Fibroblast of villous mesenchyme (primary cell): ENCODE data around the gene STX8. TPM values are rescaled to one million over a fixed set of nuclear protein-coding genes. Genes with fewer than 3 reads are reported as not detected.

Experiments
- DNase-seq: peaks from one replicate; pipeline ENCODE4 v3.0.0-alpha.2; 2010; ENCODE audit warnings: low read depth
- H3K4me3 ChIP-seq: 2 replicates; pipeline ENCODE4 v1.5.1; 2011; ENCODE audit warnings: low read depth, mild to moderate bottlenecking, low read length
- CTCF ChIP-seq: IDR thresholded peaks from 2 replicates; pipeline ENCODE4 v1.5.1; 2012; ENCODE audit warnings: low read depth, mild to moderate bottlenecking, low read length; ENCODE audit not compliant: insufficient read depth
- total RNA-seq: library from RNA; depleted of rRNA; stranded (reverse); fragments of >200 nt; gene quantifications from 2 replicates; pipeline ENCODE4 v1.2.3, GENCODE V29; 2012

STX8 gene
- total RNA-seq, 1 donor = 91.1 TPM

GRCh38 chr17:9229160-9229825 is 346.3 kb downstream of the STX8 start:
- no peak overlapping the region for H3K4me3 ChIP-seq
- no peak for DNase-seq
- no peak for TF ChIP-seq CTCF

- TF ChIP-seq CTCF = no peak
- H3K4me3 ChIP-seq = no peak overlapping the region
- peak; percentile 57 for DNase-seq
Measured at GRCh38 chr17:9228408-9229159, 347.0 kb downstream of the STX8 start.

GRCh38 chr17:9227819-9228407 is 347.7 kb downstream of the STX8 start:
- no peak overlapping the region for H3K4me3 ChIP-seq
- no peak for DNase-seq
- TF ChIP-seq CTCF = no peak

GRCh38 chr17:9226794-9227135 is 348.9 kb downstream of the STX8 start:
- DNase-seq = no peak
- no peak for TF ChIP-seq CTCF
- no peak overlapping the region for H3K4me3 ChIP-seq

- DNase-seq = no peak
- H3K4me3 ChIP-seq = no peak overlapping the region
- TF ChIP-seq CTCF = no peak
Measured at GRCh38 chr17:9226130-9226793, 349.4 kb downstream of the STX8 start.

GRCh38 chr17:9225305-9226101 is 350.1 kb downstream of the STX8 start:
- no peak for TF ChIP-seq CTCF
- DNase-seq = no peak

More at GRCh38 chr17:9225305-9226101, 350.1 kb downstream of the STX8 start:
- H3K4me3 ChIP-seq = no peak overlapping the region
